Suppressor macrophage treated with lipopolysaccharide for 1 hour (primary cell): Measurements from ENCODE around the gene CDK10.

Experiments used
- DNase-seq, 3 donors: peaks; one replicate each; pipeline ENCODE4 v3.0.0-alpha.2; 2020 to 2022

The CDK10 gene

GRCh38 chr16:89686520-89687091 is at the start of gene CDK10:
Gene CDK10 (plus strand): TSS chr16:89686689. CDS start chr16:89686711, 22 bp downstream.
- DNase-seq = peak; percentile 94 to 98 (median 94)

- no peak for DNase-seq
Observed at GRCh38 chr16:89637379-89637778, 49.1 kb upstream of the CDK10 start.

- DNase-seq = no peak
Observed at GRCh38 chr16:89638455-89638854, 48.0 kb upstream of the CDK10 start.

GRCh38 chr16:89639385-89639784 is 47.1 kb upstream of the CDK10 start:
- DNase-seq = no peak

GRCh38 chr16:89641458-89642119 is 44.9 kb upstream of the CDK10 start:
- DNase-seq = no peak

GRCh38 chr16:89642574-89642973 is 43.9 kb upstream of the CDK10 start:
- no peak for DNase-seq

- DNase-seq = no peak
Observed at GRCh38 chr16:89643769-89644300, 42.7 kb upstream of the CDK10 start.

- DNase-seq = no peak
Observed at GRCh38 chr16:89645122-89645521, 41.4 kb upstream of the CDK10 start.

GRCh38 chr16:89646270-89646669 is 40.2 kb upstream of the CDK10 start:
- DNase-seq = no peak

- DNase-seq = no peak
Observed at GRCh38 chr16:89646906-89647305, 39.6 kb upstream of the CDK10 start.

GRCh38 chr16:89651584-89651983 is 34.9 kb upstream of the CDK10 start:
- DNase-seq = no peak

GRCh38 chr16:89653656-89654295 is 32.7 kb upstream of the CDK10 start:
- DNase-seq = no peak

- no peak for DNase-seq
Observed at GRCh38 chr16:89655062-89655643, 31.3 kb upstream of the CDK10 start.

- no peak for DNase-seq
Observed at GRCh38 chr16:89656435-89657121, 29.9 kb upstream of the CDK10 start.

- DNase-seq = peak; percentile 93 to 97 (median 97)
Observed at GRCh38 chr16:89657442-89658220, 28.9 kb upstream of the CDK10 start, which contains the start of the genes CHMP1A and SPATA33. Gene CHMP1A (minus strand): TSS chr16:89657708. CDS start chr16:89657588, 120 bp downstream. Gene SPATA33 (plus strand): TSS chr16:89657836. CDS start chr16:89657912, 76 bp downstream.

GRCh38 chr16:89658221-89658879 is 28.1 kb upstream of the CDK10 start:
- peak; percentile 16 to 35 (median 19) for DNase-seq

GRCh38 chr16:89660146-89660545 is 26.3 kb upstream of the CDK10 start:
- DNase-seq = no peak

- DNase-seq = no peak
Observed at GRCh38 chr16:89661215-89661614, 25.3 kb upstream of the CDK10 start.

GRCh38 chr16:89664238-89664637 is 22.3 kb upstream of the CDK10 start:
- DNase-seq = peak in 2 of 3 donors; percentile 17 to 22

GRCh38 chr16:89667000-89667399 is 19.5 kb upstream of the CDK10 start:
- DNase-seq = peak in 2 of 3 donors; percentile 17 to 44

- no peak for DNase-seq
Observed at GRCh38 chr16:89667633-89668032, 18.9 kb upstream of the CDK10 start.
